ENCODE measurements around the gene IFNA6.
"Not testable (repeated sequence)": the region's sequence is repeated elsewhere in the genome, so short reads cannot be mapped to it uniquely, and the experiment has no call there.

The IFNA6 gene

DNA sequence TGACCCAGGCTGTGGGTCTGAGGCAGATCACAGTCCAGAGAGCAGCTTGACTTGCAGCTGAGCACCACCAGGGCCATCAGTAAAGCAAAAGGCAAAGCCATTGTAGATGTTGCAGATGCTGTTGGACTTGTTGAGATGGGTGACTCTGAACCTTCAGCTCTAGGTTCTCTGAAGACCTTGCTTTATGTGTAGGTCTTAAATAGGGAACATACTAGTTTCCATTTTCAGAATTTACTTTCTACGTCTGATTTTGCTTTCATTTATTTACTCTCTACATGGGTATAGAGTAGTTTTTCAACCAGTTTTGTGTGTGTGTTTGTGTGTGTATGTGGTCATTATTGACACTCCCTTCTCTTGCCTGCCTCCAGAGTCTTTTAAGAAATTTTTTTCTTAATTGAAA, at the start of gene IFNA6:
TSS of gene IFNA6 (minus strand) at position 101 of the 400 bp plus-strand sequence. CDS start at position 101, 0 bp downstream.
- H3K36me3 ChIP-seq (ENCODE audit: insufficient read depth, low read length) = no peaks in the 10 kb centered on the region
- no peak within 1 kb of the TSS for H3K4me3 ChIP-seq (ENCODE audit: low read depth in 1 of 2, low read length in 2 of 2)
- no peak within 1 kb of the TSS for H3K27ac ChIP-seq (ENCODE audit: low read depth, low read length)
- H3K4me1 ChIP-seq (ENCODE audit: insufficient read depth, low read length) = no peaks in the 10 kb centered on the region
- H3K9me3 ChIP-seq (ENCODE audit: low read length) = no peaks in the 10 kb centered on the region
- no peak within 1 kb of the TSS for H3K9ac ChIP-seq (ENCODE audit: low read length)
- no peaks in the 10 kb centered on the region for H3K27me3 ChIP-seq (ENCODE audit: control insufficient read depth in 1 of 2, insufficient read depth in 2 of 2, low read length in 2 of 2)

DNA sequence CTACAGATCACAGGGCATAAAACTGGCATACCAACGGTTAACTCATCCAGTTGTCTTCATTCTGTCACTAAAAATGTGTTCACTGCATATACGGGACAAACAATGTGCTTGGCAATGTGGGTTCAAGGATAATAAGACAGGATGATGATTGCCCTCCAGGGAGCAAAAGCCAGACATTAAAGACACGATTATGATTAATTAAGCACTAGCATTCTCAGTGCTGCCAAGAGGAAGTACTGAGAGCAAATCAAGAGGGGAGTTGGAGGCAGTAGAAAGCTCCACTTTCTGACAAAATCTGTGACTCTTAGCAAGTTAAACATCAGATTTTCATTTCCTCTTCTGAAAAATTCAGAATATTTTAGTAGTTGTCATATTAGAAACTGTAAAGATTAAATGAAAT, 49.3 kb upstream of the IFNA6 start:
- Histone ChIP-seq H3K27me3 (ENCODE audit: control insufficient read depth in 1 of 2, insufficient read depth in 2 of 2, low read length in 2 of 2) (peaks cover 4 to 14% of the 10 kb centered on the region in 2 donors), H3K4me3 (ENCODE audit: low read depth in 1 of 2, low read length in 2 of 2) (no peak overlapping the region), H3K4me1 (ENCODE audit: insufficient read depth, low read length) (peaks cover 6% of the 10 kb centered on the region)

DNA sequence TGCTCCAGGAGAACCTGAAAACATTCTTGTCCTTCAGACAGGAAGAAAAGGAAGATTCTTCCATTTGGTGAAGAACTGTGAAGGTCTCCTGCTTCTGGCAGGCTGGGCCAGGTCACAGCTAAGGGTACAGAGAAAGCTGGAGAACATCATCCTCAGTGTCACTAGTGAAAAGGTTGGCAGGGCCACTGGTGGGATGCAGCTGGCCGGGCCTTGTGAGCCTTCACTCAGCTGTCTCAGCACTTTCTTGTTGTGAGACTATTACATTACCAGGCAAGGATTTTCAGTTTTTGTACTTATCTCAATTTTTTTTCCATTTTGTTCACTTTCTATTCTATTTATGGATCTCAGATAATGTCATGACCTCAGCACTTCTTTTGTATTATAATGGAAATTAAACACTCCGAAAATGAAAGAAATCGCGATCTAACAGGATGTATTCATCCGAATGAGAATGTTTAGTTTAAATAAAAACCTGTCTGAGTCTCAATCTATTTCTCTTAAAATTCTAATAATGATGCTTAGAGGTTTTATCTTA, 48.3 kb upstream of the IFNA6 start:
- no peak overlapping the region for H3K27ac ChIP-seq (ENCODE audit: low read depth, low read length)
- no peaks in the 10 kb centered on the region for H3K36me3 ChIP-seq (ENCODE audit: insufficient read depth, low read length)
- H3K9ac ChIP-seq (ENCODE audit: low read length) = no peak overlapping the region
- H3K9me3 ChIP-seq (ENCODE audit: low read length) = no peaks in the 10 kb centered on the region
- peaks cover 4 to 14% of the 10 kb centered on the region in 2 donors for H3K27me3 ChIP-seq (ENCODE audit: control insufficient read depth in 1 of 2, insufficient read depth in 2 of 2, low read length in 2 of 2)
- no peak overlapping the region for H3K4me3 ChIP-seq (ENCODE audit: low read depth in 1 of 2, low read length in 2 of 2)
- peaks cover 6% of the 10 kb centered on the region for H3K4me1 ChIP-seq (ENCODE audit: insufficient read depth, low read length)

More for the DNA sequence above, 49.3 kb upstream of the IFNA6 start:
- no peak overlapping the region for H3K27ac ChIP-seq (ENCODE audit: low read depth, low read length)
- H3K9ac ChIP-seq (ENCODE audit: low read length) = no peak overlapping the region
- H3K9me3 ChIP-seq (ENCODE audit: low read length) = no peaks in the 10 kb centered on the region
- no peaks in the 10 kb centered on the region for H3K36me3 ChIP-seq (ENCODE audit: insufficient read depth, low read length)

DNA sequence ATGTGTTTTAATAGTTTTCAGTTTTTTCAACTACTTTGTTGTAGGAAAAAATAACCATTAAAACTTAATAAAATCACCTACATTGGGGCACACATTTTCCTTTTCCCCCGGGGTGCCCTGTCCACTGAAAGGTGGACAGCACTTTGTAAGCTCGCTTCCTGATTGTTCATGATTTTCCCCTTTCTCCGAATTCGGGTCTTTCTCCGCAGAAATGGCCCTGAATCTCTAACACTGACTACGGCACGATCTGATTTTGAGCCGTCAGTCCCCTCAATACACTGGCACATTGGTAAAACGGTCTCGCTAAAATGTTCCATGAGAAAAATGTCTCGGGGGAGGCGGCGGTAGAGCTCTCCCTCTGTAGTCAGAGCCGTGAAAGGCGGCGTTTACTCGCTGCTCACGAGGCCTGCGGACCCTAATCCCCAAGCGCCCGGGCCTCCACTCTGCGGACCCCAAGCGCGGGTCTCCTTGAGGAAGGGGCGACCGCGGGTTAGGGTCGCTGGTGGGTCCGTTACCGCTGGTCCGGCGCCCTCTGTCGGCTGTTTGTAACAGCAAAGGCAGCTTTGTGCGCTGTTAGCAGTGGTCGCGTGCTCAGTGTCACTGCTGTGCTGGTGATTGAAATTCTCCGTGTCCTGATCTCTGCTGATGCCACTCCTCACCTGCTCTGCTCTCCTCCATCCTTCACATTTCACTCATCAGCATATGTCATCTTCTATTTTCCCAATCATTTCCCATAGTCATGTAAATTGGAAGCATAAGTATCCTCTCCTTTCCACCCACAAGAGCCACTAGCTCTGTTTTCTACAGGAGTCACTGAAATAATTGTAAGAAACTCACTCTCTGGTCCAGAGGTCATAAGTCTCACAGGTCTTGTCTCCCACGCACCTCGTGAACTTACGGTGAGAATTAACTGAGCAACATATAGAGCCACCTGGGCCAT, 45.4 kb upstream of the IFNA6 start:
- Histone ChIP-seq H3K4me3 (ENCODE audit: low read depth in 1 of 2, low read length in 2 of 2) (peak overlapping the region; percentile 62 to 63), H3K36me3 (ENCODE audit: insufficient read depth, low read length) (no peaks in the 10 kb centered on the region), H3K27me3 (ENCODE audit: control insufficient read depth in 1 of 2, insufficient read depth in 2 of 2, low read length in 2 of 2) (peaks cover 0 to 4% of the 10 kb centered on the region in 2 donors), H3K4me1 (ENCODE audit: insufficient read depth, low read length) (no peaks in the 10 kb centered on the region), H3K9me3 (ENCODE audit: low read length) (no peaks in the 10 kb centered on the region), H3K9ac (ENCODE audit: low read length) (peak overlapping the region; percentile 4), H3K27ac (ENCODE audit: low read depth, low read length) (no peak overlapping the region)

DNA sequence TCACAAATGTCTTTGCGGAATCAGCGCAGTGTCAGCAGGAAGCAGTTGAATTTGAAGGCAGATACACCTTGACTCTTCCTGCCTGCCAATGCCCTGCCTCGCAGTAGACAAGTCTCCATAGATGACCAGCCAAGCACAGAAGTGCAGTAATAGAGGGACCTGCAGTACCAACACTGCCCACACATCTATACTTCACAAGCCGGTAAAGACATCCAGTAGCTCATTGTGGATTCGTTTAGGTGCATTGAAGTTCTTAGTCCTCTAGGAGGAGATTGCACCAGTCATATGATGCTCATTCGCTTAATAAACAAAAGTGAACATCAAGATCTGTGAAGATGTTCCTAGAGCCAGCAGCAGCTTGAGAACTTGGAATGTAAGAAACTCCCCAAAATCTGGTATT, 41.6 kb upstream of the IFNA6 start:
- no peak overlapping the region for H3K27ac ChIP-seq (ENCODE audit: low read depth, low read length)
- H3K27me3 ChIP-seq (ENCODE audit: control insufficient read depth in 1 of 2, insufficient read depth in 2 of 2, low read length in 2 of 2) = peaks cover 0 to 4% of the 10 kb centered on the region in 2 donors
- H3K9ac ChIP-seq (ENCODE audit: low read length) = no peak overlapping the region
- no peaks in the 10 kb centered on the region for H3K4me1 ChIP-seq (ENCODE audit: insufficient read depth, low read length)
- no peaks in the 10 kb centered on the region for H3K9me3 ChIP-seq (ENCODE audit: low read length)
- no peak overlapping the region for H3K4me3 ChIP-seq (ENCODE audit: low read depth in 1 of 2, low read length in 2 of 2)
- H3K36me3 ChIP-seq (ENCODE audit: insufficient read depth, low read length) = no peaks in the 10 kb centered on the region

DNA sequence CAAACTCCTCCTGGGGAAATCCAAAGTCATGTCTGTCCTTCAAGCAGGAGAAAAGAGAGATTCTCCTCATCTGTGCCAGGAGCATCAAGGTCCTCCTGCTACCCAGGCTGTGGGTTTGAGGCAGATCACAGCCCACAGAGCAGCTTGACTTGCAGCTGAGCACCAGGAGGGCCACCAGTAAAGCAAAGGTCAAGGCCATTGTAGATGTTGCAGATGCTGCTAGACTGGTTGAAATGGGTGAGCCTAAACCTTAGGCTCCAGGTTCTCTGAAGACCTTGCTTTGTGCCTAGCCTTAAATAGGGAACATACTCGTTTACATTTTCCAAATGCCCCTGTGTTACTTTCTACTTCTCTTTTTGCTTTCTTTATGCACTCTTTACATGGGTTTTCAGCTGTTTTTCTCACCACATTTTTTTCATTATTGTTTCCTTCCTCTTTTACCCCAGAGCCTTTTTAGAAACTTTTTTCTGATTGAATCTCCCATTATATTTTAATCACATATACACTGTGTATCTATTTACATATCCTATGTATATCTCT, 34.5 kb upstream of the IFNA6 start, which contains the start of gene IFNA2:
TSS of gene IFNA2 (minus strand) at position 268 of the 540 bp plus-strand sequence. CDS start at position 199, 69 bp downstream.
- H3K27ac ChIP-seq (ENCODE audit: low read depth, low read length) = no peak within 1 kb of the TSS
- no peaks in the 10 kb centered on the region for H3K27me3 ChIP-seq (ENCODE audit: control insufficient read depth in 1 of 2, insufficient read depth in 2 of 2, low read length in 2 of 2)
- no peaks in the 10 kb centered on the region for H3K36me3 ChIP-seq (ENCODE audit: insufficient read depth, low read length)
- H3K9ac ChIP-seq (ENCODE audit: low read length) = no peak within 1 kb of the TSS
- H3K4me3 ChIP-seq (ENCODE audit: low read depth in 1 of 2, low read length in 2 of 2) = no peak within 1 kb of the TSS
- no peaks in the 10 kb centered on the region for H3K9me3 ChIP-seq (ENCODE audit: low read length)
- H3K4me1 ChIP-seq (ENCODE audit: insufficient read depth, low read length) = no peaks in the 10 kb centered on the region

DNA sequence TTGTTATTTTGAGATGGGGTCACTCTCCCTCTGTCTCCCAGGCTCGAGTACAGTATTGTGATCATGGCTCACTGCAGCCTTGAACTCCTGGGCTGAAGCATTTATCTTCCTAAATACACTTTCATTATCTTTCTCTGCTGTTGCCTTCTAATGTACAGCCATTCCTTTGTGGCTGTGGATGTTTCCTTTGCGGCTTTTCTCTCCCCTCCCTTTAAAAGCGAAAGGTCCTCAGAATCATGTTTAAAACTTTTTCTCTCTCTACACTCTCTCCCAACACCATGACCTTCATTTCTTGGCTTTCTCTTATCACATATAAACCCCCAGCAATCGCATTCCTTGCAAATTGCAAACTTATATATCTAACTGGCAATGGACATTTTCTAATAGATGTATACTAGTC, 32.9 kb upstream of the IFNA6 start:
- Histone ChIP-seq H3K27me3 (ENCODE audit: control insufficient read depth in 1 of 2, insufficient read depth in 2 of 2, low read length in 2 of 2) (no peaks in the 10 kb centered on the region), H3K36me3 (ENCODE audit: insufficient read depth, low read length) (no peaks in the 10 kb centered on the region), H3K9me3 (ENCODE audit: low read length) (no peaks in the 10 kb centered on the region), H3K9ac (ENCODE audit: low read length) (no peak overlapping the region), H3K27ac (ENCODE audit: low read depth, low read length) (no peak overlapping the region), H3K4me3 (ENCODE audit: low read depth in 1 of 2, low read length in 2 of 2) (no peak overlapping the region), H3K4me1 (ENCODE audit: insufficient read depth, low read length) (no peaks in the 10 kb centered on the region)

DNA sequence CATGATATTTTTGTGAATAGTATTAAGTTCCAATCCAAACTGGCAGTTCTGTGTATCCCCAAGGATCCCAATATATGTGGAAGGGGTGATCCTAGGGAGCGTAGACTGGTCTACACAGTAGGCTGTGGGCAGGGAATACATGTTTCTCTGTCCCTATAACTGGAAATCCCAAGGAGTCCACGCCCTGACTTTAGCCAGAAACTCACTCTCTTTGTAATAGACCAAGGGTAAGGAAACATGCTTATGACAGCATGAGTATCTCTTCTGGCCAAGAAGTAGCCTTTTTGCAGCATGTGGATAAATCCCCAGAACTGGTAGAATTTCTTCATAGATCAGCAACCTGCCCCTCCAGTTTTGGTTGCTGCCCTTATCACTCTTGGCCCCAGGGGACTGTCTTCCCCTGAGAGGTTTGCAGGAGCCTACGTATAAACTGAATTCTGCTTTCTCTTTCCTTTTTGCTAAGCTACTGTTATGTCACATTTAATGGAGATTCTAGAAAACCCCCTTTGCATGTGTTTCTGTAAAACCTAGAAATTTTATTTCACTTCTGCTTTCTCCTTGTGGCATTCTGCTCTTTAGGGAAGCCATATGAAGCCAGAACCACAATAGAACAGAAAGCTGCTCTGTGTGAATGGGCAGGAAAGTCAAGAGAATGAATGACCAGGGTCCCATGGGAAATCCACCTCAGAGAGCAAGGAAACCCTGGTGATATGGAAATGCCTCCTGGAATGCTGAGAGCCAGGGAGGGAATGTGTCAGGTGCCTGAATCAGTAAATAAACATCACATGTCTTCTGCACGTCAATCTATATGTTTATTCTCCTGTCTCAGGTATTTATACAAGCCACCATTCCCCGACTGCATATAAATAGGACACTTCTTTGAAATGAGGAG, 31.0 kb upstream of the IFNA6 start:
- no peak overlapping the region for H3K4me3 ChIP-seq (ENCODE audit: low read depth in 1 of 2, low read length in 2 of 2)
- H3K27ac ChIP-seq (ENCODE audit: low read depth, low read length) = no peak overlapping the region
- H3K4me1 ChIP-seq (ENCODE audit: insufficient read depth, low read length) = no peaks in the 10 kb centered on the region
- no peaks in the 10 kb centered on the region for H3K9me3 ChIP-seq (ENCODE audit: low read length)
- H3K27me3 ChIP-seq (ENCODE audit: control insufficient read depth in 1 of 2, insufficient read depth in 2 of 2, low read length in 2 of 2) = no peaks in the 10 kb centered on the region
- H3K9ac ChIP-seq (ENCODE audit: low read length) = no peak overlapping the region
- H3K36me3 ChIP-seq (ENCODE audit: insufficient read depth, low read length) = no peaks in the 10 kb centered on the region

DNA sequence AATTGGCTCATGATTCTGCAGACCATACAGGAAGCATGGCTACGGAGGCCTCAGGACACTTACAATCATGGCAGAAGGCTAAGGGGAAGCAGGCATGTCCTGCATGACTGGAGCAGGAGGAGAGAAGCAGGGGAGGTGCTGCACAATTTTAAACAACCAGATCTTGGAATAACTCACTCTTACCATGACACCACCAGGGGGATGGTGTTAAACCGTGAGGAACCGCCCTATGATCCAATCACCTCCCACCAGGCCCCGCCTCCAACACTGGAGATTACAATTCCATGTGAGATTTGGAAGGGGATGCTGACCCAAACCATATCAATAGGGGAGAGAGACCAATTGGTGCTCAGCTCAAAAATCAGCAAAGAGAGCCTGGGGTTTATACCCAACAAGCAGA, 20.8 kb upstream of the IFNA6 start:
- H3K9ac ChIP-seq (ENCODE audit: low read length); H3K27ac ChIP-seq (ENCODE audit: low read depth, low read length); H3K4me1 ChIP-seq (ENCODE audit: insufficient read depth, low read length); H3K9me3 ChIP-seq (ENCODE audit: low read length); H3K27me3 ChIP-seq (ENCODE audit: control insufficient read depth in 1 of 2, insufficient read depth in 2 of 2, low read length in 2 of 2); H3K4me3 ChIP-seq (ENCODE audit: low read depth in 1 of 2, low read length in 2 of 2); H3K36me3 ChIP-seq (ENCODE audit: insufficient read depth, low read length): not testable (repeated sequence)

DNA sequence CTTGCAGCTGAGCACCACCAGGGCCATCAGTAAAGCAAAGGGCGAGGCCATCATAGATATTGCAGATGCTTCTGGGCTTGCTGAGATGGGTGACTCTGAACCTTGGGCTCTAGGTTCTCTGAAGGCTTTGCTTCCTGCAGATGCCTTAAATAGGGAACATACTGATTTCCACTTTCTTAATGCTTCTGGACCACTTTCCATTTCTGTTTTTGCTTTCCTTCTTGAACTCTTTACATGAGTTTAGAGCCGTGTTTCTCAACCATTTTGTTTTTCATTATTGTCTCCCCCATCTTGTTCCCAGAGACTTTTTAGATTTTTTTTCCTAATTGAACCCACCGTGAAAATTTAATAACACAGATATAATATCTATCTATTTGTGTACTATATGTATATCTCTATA, 17.3 kb upstream of the IFNA6 start, which contains the start of gene IFNA13:
TSS of gene IFNA13 (minus strand) at position 101 of the 400 bp plus-strand sequence. CDS start at position 54, 47 bp downstream.
- Histone ChIP-seq H3K9ac (ENCODE audit: low read length) (no peak within 1 kb of the TSS), H3K36me3 (ENCODE audit: insufficient read depth, low read length) (no peaks in the 10 kb centered on the region), H3K27ac (ENCODE audit: low read depth, low read length) (no peak within 1 kb of the TSS)

DNA sequence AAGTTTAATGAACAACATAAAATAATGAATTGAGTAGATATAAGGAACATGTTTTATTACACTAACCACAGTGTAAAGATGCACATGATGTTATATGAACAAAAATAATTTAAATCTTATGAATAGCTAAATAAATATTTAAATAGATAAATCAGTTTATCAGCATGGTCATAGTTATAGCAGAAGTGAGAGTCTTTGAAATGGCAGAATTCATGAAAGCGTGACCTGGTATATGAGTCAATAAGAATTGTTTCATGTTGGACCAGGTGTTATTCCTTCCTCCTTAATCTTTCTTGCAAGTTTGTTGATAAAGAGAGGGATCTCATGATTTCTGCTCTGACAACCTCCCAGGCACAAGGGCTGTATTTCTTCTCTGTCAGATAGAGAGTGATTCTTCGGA, 16.5 kb upstream of the IFNA6 start:
- not testable (repeated sequence) for H3K9me3 ChIP-seq (ENCODE audit: low read length); H3K4me1 ChIP-seq (ENCODE audit: insufficient read depth, low read length); H3K36me3 ChIP-seq (ENCODE audit: insufficient read depth, low read length); H3K9ac ChIP-seq (ENCODE audit: low read length); H3K4me3 ChIP-seq (ENCODE audit: low read depth in 1 of 2, low read length in 2 of 2); H3K27me3 ChIP-seq (ENCODE audit: control insufficient read depth in 1 of 2, insufficient read depth in 2 of 2, low read length in 2 of 2); H3K27ac ChIP-seq (ENCODE audit: low read depth, low read length)

More for the DNA sequence above, 17.3 kb upstream of the IFNA6 start, which contains the start of gene IFNA13:
- H3K27me3 ChIP-seq (ENCODE audit: control insufficient read depth in 1 of 2, insufficient read depth in 2 of 2, low read length in 2 of 2) = no peaks in the 10 kb centered on the region
- no peaks in the 10 kb centered on the region for H3K9me3 ChIP-seq (ENCODE audit: low read length)
- H3K4me1 ChIP-seq (ENCODE audit: insufficient read depth, low read length) = no peaks in the 10 kb centered on the region
- H3K4me3 ChIP-seq (ENCODE audit: low read depth in 1 of 2, low read length in 2 of 2) = no peak within 1 kb of the TSS
